Activated T-cell treated with anti-CD3 and anti-CD28 coated beads, Interleukin-2, amount 50 U/mL, for 1 hour (primary cell): ENCODE data around the gene BMPR1B.
"Not testable (repeated sequence)": the region's sequence is repeated elsewhere in the genome, so short reads cannot be mapped to it uniquely, and the experiment has no call there.

ENCODE experiments used
- DNase-seq: peaks from one replicate; pipeline ENCODE4 v3.0.0-alpha.2; 2020

BMPR1B gene

GRCh38 chr4:94841166-94841863 is 83.6 kb downstream of the BMPR1B start:
- not testable (repeated sequence) for DNase-seq

GRCh38 chr4:94841864-94842221 is 84.1 kb downstream of the BMPR1B start:
- no peak for DNase-seq

GRCh38 chr4:94843216-94843615 is 85.5 kb downstream of the BMPR1B start:
- DNase-seq = no peak

- DNase-seq = no peak
These were observed 90.6 kb downstream of the BMPR1B start for GRCh38 chr4:94848326-94848725.

GRCh38 chr4:94849901-94850300 is 92.1 kb downstream of the BMPR1B start:
- no peak for DNase-seq

GRCh38 chr4:94852616-94853015 is 94.9 kb downstream of the BMPR1B start:
- no peak for DNase-seq

GRCh38 chr4:94856030-94856429 is 98.3 kb downstream of the BMPR1B start:
- DNase-seq = no peak

GRCh38 chr4:94870146-94870545 is 112.4 kb downstream of the BMPR1B start:
- no peak for DNase-seq

GRCh38 chr4:94871644-94872305 is 114.0 kb downstream of the BMPR1B start:
- no peak for DNase-seq

- no peak for DNase-seq
These were observed 120.2 kb downstream of the BMPR1B start for GRCh38 chr4:94877973-94878372.

GRCh38 chr4:94880956-94881355 is 123.2 kb downstream of the BMPR1B start:
- no peak for DNase-seq

- DNase-seq = no peak
These were observed 125.0 kb downstream of the BMPR1B start for GRCh38 chr4:94882756-94883155.

GRCh38 chr4:94887027-94887426 is 129.3 kb downstream of the BMPR1B start:
- DNase-seq = no peak

GRCh38 chr4:94889523-94889922 is 131.8 kb downstream of the BMPR1B start:
- DNase-seq = no peak

- DNase-seq = no peak
These were observed 132.2 kb downstream of the BMPR1B start for GRCh38 chr4:94889946-94890345.

- DNase-seq = no peak
These were observed 132.8 kb downstream of the BMPR1B start for GRCh38 chr4:94890579-94890978.

- DNase-seq = no peak
These were observed 134.3 kb downstream of the BMPR1B start for GRCh38 chr4:94892051-94892450.

- no peak for DNase-seq
These were observed 137.3 kb downstream of the BMPR1B start for GRCh38 chr4:94895081-94895480.

GRCh38 chr4:94897023-94897422 is 139.3 kb downstream of the BMPR1B start:
- no peak for DNase-seq

- DNase-seq = no peak
These were observed 147.8 kb downstream of the BMPR1B start for GRCh38 chr4:94905511-94905910.

GRCh38 chr4:94909645-94910044 is 151.9 kb downstream of the BMPR1B start:
- DNase-seq = no peak

- no peak for DNase-seq
These were observed 153.4 kb downstream of the BMPR1B start for GRCh38 chr4:94911106-94911505.

- DNase-seq = no peak
These were observed 154.9 kb downstream of the BMPR1B start for GRCh38 chr4:94912606-94913005.

- no peak for DNase-seq
These were observed 155.6 kb downstream of the BMPR1B start for GRCh38 chr4:94913316-94913715.

GRCh38 chr4:94917146-94917545 is 159.4 kb downstream of the BMPR1B start:
- DNase-seq = no peak
